B cell (primary cell): ENCODE results near the gene APOL5. TPM values are rescaled to one million over a fixed set of nuclear protein-coding genes. Genes with fewer than 3 reads are reported as not detected.

Source experiments
- ATAC-seq: fragments of 200-7000 bp; cut with Tn5 transposase; one replicate; pipeline ENCODE4 v1.10.0; 2021; ENCODE audit warnings: low read depth, mild to moderate bottlenecking, moderate number of reproducible peaks, moderate library complexity
- CTCF ChIA-PET: fragments of 350-600 bp; sonication (Branson Sonifier 250); formaldehyde crosslinking; loops from one replicate; lab custom pipeline; 2021; ENCODE audit warnings: antibody characterized with exemption, inconsistent platforms; lab: Charles Lee
- POLR2A ChIA-PET: fragments of 350-600 bp; sonication (Branson Sonifier 250); formaldehyde crosslinking; loops from one replicate; lab custom pipeline; 2021; ENCODE audit warnings: antibody characterized with exemption; lab: Charles Lee
- DNase-seq: peaks from one replicate; pipeline ENCODE4 v3.0.0; 2013
- H2AFZ ChIP-seq: 2 replicates; pipeline ENCODE4 v1.6.1; 2012; ENCODE audit warnings: mild to moderate bottlenecking, low read depth, low read length; ENCODE audit not compliant: insufficient read depth, poor library complexity, severe bottlenecking
- H3K27ac ChIP-seq, 2 donors: 1 replicate in 1 of 2; 2 replicates in 1 of 2; pipeline ENCODE4 v1.5.1; 2012 to 2013; ENCODE audit warnings: low read length in 2 of 2, mild to moderate bottlenecking in 2 of 2, moderate library complexity in 1 of 2
- H3K27me3 ChIP-seq, 4 experiments: fragments of 200-600 bp in 1 of 4; sonication (generic) in 1 of 4; replicated peaks in 1 of 4; 1 replicate in 2 of 4; 2 replicates in 2 of 4; pipeline versions ENCODE4 v1.6.1 to v1.7.0; 2013 to 2016; ENCODE audit warnings: low read length in 3 of 4, mild to moderate bottlenecking in 2 of 4, mixed read lengths in 1 of 4, moderate library complexity in 1 of 4; ENCODE audit not compliant: insufficient read depth in 4 of 4, control insufficient read depth in 3 of 4; ENCODE audit errors: control extremely low read depth in 1 of 4
- H3K36me3 ChIP-seq, 2 experiments: replicated peaks in 1 of 2; 1 replicate in 1 of 2; 2 replicates in 1 of 2; pipeline versions ENCODE4 v1.6.1 to v1.7.1; 2013; ENCODE audit warnings: low read length in 1 of 2; ENCODE audit not compliant: insufficient read depth in 2 of 2, control insufficient read depth in 1 of 2; ENCODE audit errors: control extremely low read depth in 1 of 2, extremely low read depth in 1 of 2
- H3K4me1 ChIP-seq, 2 donors: fragments of 200-600 bp in 1 of 2; sonication (generic) in 1 of 2; 1 replicate in 1 of 2; 2 replicates in 1 of 2; pipeline versions ENCODE4 v1.5.1 to v1.6.1; 2013 to 2017; ENCODE audit warnings: low read length in 2 of 2; ENCODE audit not compliant: control insufficient read depth in 2 of 2, insufficient read depth in 2 of 2
- H3K4me2 ChIP-seq: replicated peaks from 2 replicates; pipeline ENCODE3; 2012; ENCODE audit warnings: mild to moderate bottlenecking, low read depth, low read length; ENCODE audit not compliant: poor library complexity, severe bottlenecking
- H3K4me3 ChIP-seq, 5 experiments: fragments of 200-600 bp in 1 of 5; sonication (generic) in 1 of 5; 1 replicate in 3 of 5; 2 replicates in 2 of 5; pipeline versions ENCODE4 v1.5.1 to v1.7.0; 2011 to 2016; ENCODE audit warnings: low read length in 4 of 5, mild to moderate bottlenecking in 4 of 5, low read depth in 2 of 5, control low read depth in 1 of 5, moderate library complexity in 1 of 5; ENCODE audit not compliant: insufficient read depth in 1 of 5; ENCODE audit errors: control extremely low read depth in 1 of 5, extremely low read depth in 1 of 5
- H3K79me2 ChIP-seq: fragments of 200-600 bp; sonication (generic); one replicate; pipeline ENCODE4 v1.6.0; 2016; ENCODE audit warnings: low read length; ENCODE audit not compliant: control insufficient read depth, insufficient read depth
- H3K9ac ChIP-seq: fragments of 200-600 bp; sonication (generic); 2 replicates; pipeline ENCODE4 v1.6.1; 2017; ENCODE audit warnings: mild to moderate bottlenecking, low read length, moderate library complexity
- H3K9me3 ChIP-seq, 3 donors: one replicate each; pipeline versions ENCODE4 v1.6.1 to v1.7.1; 2013; ENCODE audit warnings: low read length in 2 of 3; ENCODE audit not compliant: control insufficient read depth in 2 of 3, insufficient read depth in 1 of 3; ENCODE audit errors: control extremely low read depth in 1 of 3
- H4K20me1 ChIP-seq: 2 replicates; pipeline ENCODE4 v1.6.0; 2012; ENCODE audit warnings: mild to moderate bottlenecking, low read length; ENCODE audit not compliant: insufficient read depth, control insufficient read depth, poor library complexity, severe bottlenecking
- H3K27ac Mint-ChIP-seq: one replicate; pipeline ENCODE4 v1.8.0; 2021; ENCODE audit warnings: mixed read lengths
- H3K27me3 Mint-ChIP-seq: one replicate; pipeline ENCODE4 v1.8.0; 2021; ENCODE audit warnings: mixed read lengths
- H3K4me1 Mint-ChIP-seq: one replicate; pipeline ENCODE4 v1.8.0; 2021; ENCODE audit warnings: mixed read lengths
- H3K4me3 Mint-ChIP-seq: one replicate; pipeline ENCODE4 v1.8.0; 2021; ENCODE audit warnings: mixed read lengths
- H3K9me3 Mint-ChIP-seq: one replicate; pipeline ENCODE4 v1.8.0; 2022; ENCODE audit warnings: mixed read lengths; ENCODE audit not compliant: insufficient read depth
- EZH2 ChIP-seq: IDR thresholded peaks from 2 replicates; pipeline ENCODE4 v1.6.1; 2012; ENCODE audit warnings: borderline replicate concordance, low read depth, mild to moderate bottlenecking, moderate library complexity, low read length; ENCODE audit not compliant: insufficient read depth, poor library complexity, severe bottlenecking
- WGBS: methylation state at CpG from one replicate; pipeline ENCODE4 v1.1.5; 2013; ENCODE audit warnings: missing lambda C conversion rate; ENCODE audit not compliant: insufficient coverage; 5-methylcytosine and 5-hydroxymethylcytosine counted together
- intact Hi-C: fragments of 100-400 bp; cut with micrococcal nuclease; formaldehyde crosslinking; loops from one replicate; pipeline ENCODE4 v1.10.0; 2022
- polyA plus RNA-seq: library from polyadenylated mRNA; depleted of rRNA; stranded (reverse); fragments of >200 nt; gene quantifications from 2 replicates; pipeline ENCODE4 v1.2.3, GENCODE V29; 2012
- total RNA-seq, 2 donors: library from RNA; stranded (reverse); fragments of 120-200 nt in 1 of 2; gene quantifications; 1 replicate in 1 of 2; 2 replicates in 1 of 2; pipeline versions ENCODE4 v1.2.3 to v1.2.4, GENCODE V29; 2013 to 2022
- TF ChIP-seq, protein P1 (sequence below): fragments of 200-600 bp; IDR thresholded peaks from one replicate; pipeline ENCODE4 v1.8.0; 2022; ENCODE audit warnings: antibody characterized with exemption, mild to moderate bottlenecking

The APOL5 gene
- total and polyA plus RNA-seq, 2 donors (not counting 1 experiment from before 2014, with no cell fraction given) = not detected

DNA sequence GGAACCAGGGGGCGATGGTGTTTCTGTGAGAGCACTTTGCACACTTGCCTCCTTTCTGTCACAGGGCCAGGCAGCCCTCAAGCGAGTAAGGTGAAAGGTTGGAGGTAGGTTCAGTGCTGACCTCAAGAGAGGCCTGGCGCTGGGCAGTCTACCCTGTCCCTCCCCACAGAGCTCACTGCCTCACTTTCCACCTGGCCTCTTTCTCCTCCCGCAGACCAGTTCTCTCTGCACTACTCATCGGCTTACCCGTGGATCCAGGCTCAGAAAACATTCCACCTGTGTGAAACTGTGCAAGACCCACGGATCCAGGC, 16.8 kb downstream of the APOL5 start:
- H3K27me3 Mint-ChIP-seq = peaks cover 62% of the 10 kb centered on the region

DNA sequence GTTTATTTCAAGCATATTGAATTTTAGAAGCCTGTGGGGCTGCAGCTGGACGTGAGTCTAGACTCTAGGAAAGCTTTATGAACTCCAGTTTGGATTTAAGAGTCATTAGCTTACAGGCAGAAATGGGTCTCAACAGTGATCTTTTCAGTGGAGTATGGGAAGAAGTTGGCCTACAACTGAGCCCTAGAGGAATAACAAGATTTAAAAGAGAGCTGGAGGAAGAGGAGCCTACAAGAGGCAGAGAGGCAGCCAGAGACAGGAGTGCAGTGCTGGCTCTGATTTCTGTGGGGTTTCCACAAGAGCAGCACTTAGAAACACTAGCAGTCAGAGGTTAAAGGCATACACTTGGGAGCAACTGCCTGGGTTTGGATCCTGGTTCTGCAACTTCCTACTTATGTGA, 17.9 kb downstream of the APOL5 start:
- Mint-ChIP-seq H3K4me3 (no peak overlapping the region), H3K4me1 (no peaks in the 10 kb centered on the region), H3K27me3 (peaks cover 68% of the 10 kb centered on the region), H3K27ac (no peak overlapping the region), H3K9me3 (no peaks in the 10 kb centered on the region)
- Histone ChIP-seq H3K9ac (no peak overlapping the region), H4K20me1 (no peaks in the 10 kb centered on the region), H3K4me1 (no peaks in the 10 kb centered on the region), H3K27ac (no peak overlapping the region), H3K27me3 (peaks cover 0 to 40% (median 22%) of the 10 kb centered on the region in 4 experiments), H3K4me2 (no peak overlapping the region), H3K79me2 (no peaks in the 10 kb centered on the region), H3K4me3 (no peak overlapping the region), H2AFZ (no peak overlapping the region), H3K9me3 (peaks cover 0 to 2% (median 0%) of the 10 kb centered on the region in 3 donors), H3K36me3 (no peaks in the 10 kb centered on the region)
- CTCF ChIA-PET = no interaction called here
- intact Hi-C loops = no loop called here
- ATAC-seq (no peak), DNase-seq (no peak)
- POLR2A ChIA-PET = no interaction called here
- TF ChIP-seq, protein P1, sequence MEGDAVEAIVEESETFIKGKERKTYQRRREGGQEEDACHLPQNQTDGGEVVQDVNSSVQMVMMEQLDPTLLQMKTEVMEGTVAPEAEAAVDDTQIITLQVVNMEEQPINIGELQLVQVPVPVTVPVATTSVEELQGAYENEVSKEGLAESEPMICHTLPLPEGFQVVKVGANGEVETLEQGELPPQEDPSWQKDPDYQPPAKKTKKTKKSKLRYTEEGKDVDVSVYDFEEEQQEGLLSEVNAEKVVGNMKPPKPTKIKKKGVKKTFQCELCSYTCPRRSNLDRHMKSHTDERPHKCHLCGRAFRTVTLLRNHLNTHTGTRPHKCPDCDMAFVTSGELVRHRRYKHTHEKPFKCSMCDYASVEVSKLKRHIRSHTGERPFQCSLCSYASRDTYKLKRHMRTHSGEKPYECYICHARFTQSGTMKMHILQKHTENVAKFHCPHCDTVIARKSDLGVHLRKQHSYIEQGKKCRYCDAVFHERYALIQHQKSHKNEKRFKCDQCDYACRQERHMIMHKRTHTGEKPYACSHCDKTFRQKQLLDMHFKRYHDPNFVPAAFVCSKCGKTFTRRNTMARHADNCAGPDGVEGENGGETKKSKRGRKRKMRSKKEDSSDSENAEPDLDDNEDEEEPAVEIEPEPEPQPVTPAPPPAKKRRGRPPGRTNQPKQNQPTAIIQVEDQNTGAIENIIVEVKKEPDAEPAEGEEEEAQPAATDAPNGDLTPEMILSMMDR = no peak
- TF ChIP-seq EZH2 = no peak
- 100% methylated on average over 1 of the region's 1 CpG for WGBS

More for the DNA sequence above, 16.8 kb downstream of the APOL5 start:
- Histone ChIP-seq H3K4me1 (no peaks in the 10 kb centered on the region), H3K79me2 (no peaks in the 10 kb centered on the region), H3K27ac (no peak overlapping the region), H3K9me3 (peaks cover 0 to 2% (median 0%) of the 10 kb centered on the region in 3 donors), H3K36me3 (no peaks in the 10 kb centered on the region), H3K4me2 (no peak overlapping the region), H2AFZ (no peak overlapping the region), H3K27me3 (peaks cover 0 to 39% (median 19%) of the 10 kb centered on the region in 4 experiments), H4K20me1 (no peaks in the 10 kb centered on the region), H3K4me3 (no peak overlapping the region), H3K9ac (no peak overlapping the region)
- no peaks in the 10 kb centered on the region for H3K9me3 Mint-ChIP-seq
- no peak for TF ChIP-seq EZH2
- TF ChIP-seq, protein P1 = no peak
- H3K4me3 Mint-ChIP-seq = no peak overlapping the region
- WGBS = 81% methylated on average over 3 of the region's 7 CpGs
- H3K4me1 Mint-ChIP-seq = no peaks in the 10 kb centered on the region
- POLR2A ChIA-PET = no interaction called here
- no peak for DNase-seq
- CTCF ChIA-PET = no interaction called here
- no peak for ATAC-seq
- H3K27ac Mint-ChIP-seq = no peak overlapping the region
- intact Hi-C loops = no loop called here
